ENCODE measurements around the gene CD200R1L. TPM values are rescaled to one million over a fixed set of nuclear protein-coding genes. Genes with fewer than 3 reads are reported as not detected.

Gene CD200R1L
- polyA plus RNA-seq, 1 experiment: not detected

GRCh38 chr3:112789787-112790186 is 56.9 kb downstream of the CD200R1L start:
- ChIA-PET POLR2A (no interaction called here), CTCF (no interaction called here)
- DNase-seq (ENCODE audit: low read depth, low spot score): no peak
- no peak for TF ChIP-seq CTCF (IDR thresholded peaks at IDR 0.05; ENCODE audit: low read depth, low read length)
- Histone ChIP-seq H3K27ac (ENCODE audit: low read depth, low read length) (no peak overlapping the region), H3K27me3 (ENCODE audit: control insufficient read depth, insufficient read depth, low read length) (no peaks in the 10 kb centered on the region), H3K9me3 (ENCODE audit: control insufficient read depth, insufficient read depth, low read length) (peaks cover 7% of the 10 kb centered on the region; the same call in 1 of the 2 replicates), H3K4me3 (ENCODE audit: low read depth, low read length) (no peak overlapping the region)

GRCh38 chr3:112786881-112787579 is 59.6 kb downstream of the CD200R1L start:
- Histone ChIP-seq H3K27me3 (ENCODE audit: control insufficient read depth, insufficient read depth, low read length) (no peaks in the 10 kb centered on the region), H3K27ac (ENCODE audit: low read depth, low read length) (no peak overlapping the region), H3K9me3 (ENCODE audit: control insufficient read depth, insufficient read depth, low read length) (peaks cover 7% of the 10 kb centered on the region; the same call in 1 of the 2 replicates), H3K4me3 (ENCODE audit: low read depth, low read length) (no peak overlapping the region)
- no peak for TF ChIP-seq CTCF (IDR thresholded peaks at IDR 0.05; ENCODE audit: low read depth, low read length)
- ChIA-PET POLR2A (no interaction called here), CTCF (interaction anchor here (3.3 kb wide), 1 partner anchor 52 kb away, joined by 13 read pairs; no protein-coding TSS in a partner anchor)
- DNase-seq (ENCODE audit: low read depth, low spot score): no peak

- ChIA-PET CTCF (interaction anchor here (1.0 to 3.3 kb wide), 5 partner anchors 22 to 144 kb away, joined by 3 to 13 read pairs (median 3); no protein-coding TSS in a partner anchor), POLR2A (no interaction called here)
- Histone ChIP-seq H3K27me3 (ENCODE audit: control insufficient read depth, insufficient read depth, low read length) (no peaks in the 10 kb centered on the region), H3K9me3 (ENCODE audit: control insufficient read depth, insufficient read depth, low read length) (peaks cover 7% of the 10 kb centered on the region; the same call in 1 of the 2 replicates), H3K4me3 (ENCODE audit: low read depth, low read length) (no peak overlapping the region), H3K27ac (ENCODE audit: low read depth, low read length) (no peak overlapping the region)
- no peak for DNase-seq (ENCODE audit: low read depth, low spot score)
- TF ChIP-seq CTCF (IDR thresholded peaks at IDR 0.05; ENCODE audit: low read depth, low read length): no peak
Observed at GRCh38 chr3:112786002-112786590, 60.6 kb downstream of the CD200R1L start.

GRCh38 chr3:112785321-112786001 is 61.2 kb downstream of the CD200R1L start:
- no peak overlapping the region for H3K4me3 ChIP-seq (ENCODE audit: low read depth, low read length)
- ChIA-PET POLR2A (no interaction called here), CTCF (interaction anchor here (1.0 to 3.3 kb wide), 5 partner anchors 23 to 143 kb away, joined by 3 to 13 read pairs (median 3); no protein-coding TSS in a partner anchor)
- no peak overlapping the region for H3K27ac ChIP-seq (ENCODE audit: low read depth, low read length)
- no peaks in the 10 kb centered on the region for H3K27me3 ChIP-seq (ENCODE audit: control insufficient read depth, insufficient read depth, low read length)
- TF ChIP-seq CTCF (IDR thresholded peaks at IDR 0.05; ENCODE audit: low read depth, low read length): no peak
- DNase-seq (ENCODE audit: low read depth, low spot score): no peak
- H3K9me3 ChIP-seq (ENCODE audit: control insufficient read depth, insufficient read depth, low read length): peaks cover 7% of the 10 kb centered on the region; the same call in 1 of the 2 replicates
